ENCODE results near the gene TMEM54. TPM values are rescaled to one million over a fixed set of nuclear protein-coding genes. Genes with fewer than 3 reads are reported as not detected.
A peak's percentile ranks its signal among the peaks of the same experiment; 100 is the strongest.

The TMEM54 gene, protein sequence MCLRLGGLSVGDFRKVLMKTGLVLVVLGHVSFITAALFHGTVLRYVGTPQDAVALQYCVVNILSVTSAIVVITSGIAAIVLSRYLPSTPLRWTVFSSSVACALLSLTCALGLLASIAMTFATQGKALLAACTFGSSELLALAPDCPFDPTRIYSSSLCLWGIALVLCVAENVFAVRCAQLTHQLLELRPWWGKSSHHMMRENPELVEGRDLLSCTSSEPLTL
- 10 to 100 TPM; 40.2 to 41.2 TPM for total RNA-seq

DNA sequence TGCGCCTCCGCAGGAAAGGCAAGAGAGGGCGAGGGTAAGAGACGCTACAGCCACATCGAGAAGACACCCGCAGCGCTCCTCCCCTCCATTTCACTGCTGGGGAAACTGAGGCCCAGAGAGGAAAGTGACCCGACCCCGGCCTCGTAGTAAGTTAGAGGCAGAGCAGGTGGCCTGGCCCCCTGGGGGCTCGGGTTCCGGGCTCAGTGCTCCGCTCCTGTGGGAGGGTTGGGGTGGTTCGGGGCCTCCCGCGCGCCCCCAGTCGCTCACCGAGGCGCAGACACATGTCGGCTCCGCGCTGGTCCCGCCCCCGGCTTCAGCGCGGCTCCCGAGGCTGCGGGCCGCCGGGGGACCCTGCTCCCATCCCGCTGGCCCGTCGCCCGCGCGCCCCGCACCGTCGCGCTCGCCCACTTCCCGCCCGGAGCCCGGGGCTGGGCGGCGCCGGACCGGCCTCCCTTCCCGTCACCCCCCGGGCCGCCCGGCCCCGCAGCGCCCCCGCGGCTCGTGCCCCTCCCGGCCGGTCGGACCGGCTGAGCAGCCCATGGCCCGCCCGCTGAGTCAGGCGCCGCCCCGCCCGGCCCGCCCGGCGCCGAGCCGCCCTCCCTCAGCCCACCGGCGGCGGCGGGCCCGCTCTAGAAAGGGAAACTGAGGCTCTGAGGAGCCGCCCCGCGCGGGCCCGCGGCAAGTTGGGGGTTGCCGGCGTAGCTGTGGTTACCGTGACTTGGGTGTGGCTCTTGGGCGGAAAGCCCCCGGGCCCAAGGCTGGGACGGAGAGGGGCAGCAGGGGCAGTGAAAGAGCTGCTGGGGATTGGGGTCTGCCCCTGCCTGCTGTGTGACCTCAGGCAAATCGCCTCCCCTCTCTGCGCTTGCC is at the start of gene TMEM54:
TMEM54 (minus strand) TSS at position 434 of the 867 bp plus-strand sequence; CDS start at position 283, 151 bp downstream.
- DNase-seq (peak; percentile 73 to 84 (median 78)), ATAC-seq (peak; percentile 87)
- H3K4me1 ChIP-seq: peaks cover 33% of the 10 kb centered on the region
- intact Hi-C loops (cut with DNase I): no loop called here
- TF ChIP-seq POLR2A (IDR thresholded peaks at IDR 0.05): peak in 1 of 3 donors; percentile 25
- TF ChIP-seq, protein P1, sequence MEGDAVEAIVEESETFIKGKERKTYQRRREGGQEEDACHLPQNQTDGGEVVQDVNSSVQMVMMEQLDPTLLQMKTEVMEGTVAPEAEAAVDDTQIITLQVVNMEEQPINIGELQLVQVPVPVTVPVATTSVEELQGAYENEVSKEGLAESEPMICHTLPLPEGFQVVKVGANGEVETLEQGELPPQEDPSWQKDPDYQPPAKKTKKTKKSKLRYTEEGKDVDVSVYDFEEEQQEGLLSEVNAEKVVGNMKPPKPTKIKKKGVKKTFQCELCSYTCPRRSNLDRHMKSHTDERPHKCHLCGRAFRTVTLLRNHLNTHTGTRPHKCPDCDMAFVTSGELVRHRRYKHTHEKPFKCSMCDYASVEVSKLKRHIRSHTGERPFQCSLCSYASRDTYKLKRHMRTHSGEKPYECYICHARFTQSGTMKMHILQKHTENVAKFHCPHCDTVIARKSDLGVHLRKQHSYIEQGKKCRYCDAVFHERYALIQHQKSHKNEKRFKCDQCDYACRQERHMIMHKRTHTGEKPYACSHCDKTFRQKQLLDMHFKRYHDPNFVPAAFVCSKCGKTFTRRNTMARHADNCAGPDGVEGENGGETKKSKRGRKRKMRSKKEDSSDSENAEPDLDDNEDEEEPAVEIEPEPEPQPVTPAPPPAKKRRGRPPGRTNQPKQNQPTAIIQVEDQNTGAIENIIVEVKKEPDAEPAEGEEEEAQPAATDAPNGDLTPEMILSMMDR (IDR thresholded peaks at IDR 0.05): peak in 2 of 7 experiments; percentile 10 to 22
- H3K27me3 ChIP-seq: no peaks in the 10 kb centered on the region
- 0 to 1% methylated on average over 14 to 88 of the region's 92 CpGs for WGBS, 2 donors
- H3K4me3 ChIP-seq: peak within 1 kb of the TSS; percentile 47 to 48
- H3K27ac ChIP-seq: peak within 1 kb of the TSS in 3 of 4 donors; percentile 44 to 77 (median 56)
- no peaks in the 10 kb centered on the region for H3K36me3 ChIP-seq (replicated peaks in 1 of 2; ENCODE audit: insufficient read depth in 1 of 2, low read depth in 2 of 2)
- no peaks in the 10 kb centered on the region for H3K9me3 ChIP-seq

DNA sequence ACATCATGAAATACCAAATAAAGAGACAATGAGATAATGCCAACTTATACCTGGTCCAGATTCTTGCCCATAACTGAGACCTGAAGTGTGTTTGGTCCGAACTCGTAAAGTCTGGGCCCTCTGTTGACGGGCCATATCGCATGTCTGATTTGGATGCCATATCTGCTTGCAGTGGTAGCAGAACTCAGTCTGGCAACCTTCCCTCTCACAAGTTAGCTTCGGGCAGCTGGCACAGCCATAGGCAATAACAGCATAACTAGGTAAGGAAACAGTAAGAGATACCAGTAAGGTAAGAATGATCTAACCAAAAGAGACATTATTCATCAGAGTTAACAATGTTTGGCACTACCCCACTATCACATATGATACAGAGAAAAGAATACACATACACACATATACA is 48.3 kb upstream of the TMEM54 start:
- Histone ChIP-seq H3K4me3 (no peak overlapping the region), H3K4me1 (peaks cover 25% of the 10 kb centered on the region), H3K9me3 (no peaks in the 10 kb centered on the region), H3K36me3 (replicated peaks in 1 of 2; ENCODE audit: insufficient read depth in 1 of 2, low read depth in 2 of 2) (peaks cover 0 to 6% of the 10 kb centered on the region in 2 donors), H3K27ac (peak overlapping the region; percentile 21 to 86 (median 68)), H3K27me3 (no peaks in the 10 kb centered on the region)
- WGBS, 2 donors: 14 to 34% methylated on average over 5 of the region's 5 CpGs
- intact Hi-C loops (cut with DNase I): no loop called here
- TF ChIP-seq, protein P1 (IDR thresholded peaks at IDR 0.05): no peak
- TF ChIP-seq POLR2A (IDR thresholded peaks at IDR 0.05): no peak
- ATAC-seq: peak; percentile 18
- peak; percentile 24 to 60 (median 48) for DNase-seq

DNA sequence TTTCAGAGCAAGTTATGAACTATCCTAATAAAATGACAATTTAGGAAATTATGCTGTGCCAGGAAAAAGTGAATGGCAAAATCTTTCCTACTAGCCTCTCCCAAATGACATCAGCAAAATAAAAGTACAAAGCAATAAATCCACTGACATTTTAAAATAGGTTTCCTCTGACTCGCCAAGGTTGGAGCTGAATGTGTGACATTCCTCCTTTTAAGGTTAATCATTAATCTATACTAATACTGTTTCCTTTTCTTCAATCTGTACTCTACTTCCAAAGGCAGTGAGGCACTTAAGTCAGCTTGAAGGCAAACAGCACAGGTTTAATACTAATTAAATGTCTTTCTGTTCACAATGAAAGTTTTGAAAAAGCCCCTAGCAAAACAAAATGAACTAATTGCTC is 47.7 kb upstream of the TMEM54 start:
- ATAC-seq: peak; percentile 96
- whole genome bisulfite sequencing, 2 donors: 5 to 14% methylated on average over 1 of the region's 1 CpG
- Histone ChIP-seq H3K9me3 (no peaks in the 10 kb centered on the region), H3K36me3 (replicated peaks in 1 of 2; ENCODE audit: insufficient read depth in 1 of 2, low read depth in 2 of 2) (peaks cover 0 to 6% of the 10 kb centered on the region in 2 donors), H3K4me3 (no peak overlapping the region), H3K27ac (peak overlapping the region; percentile 21 to 86 (median 68)), H3K4me1 (peaks cover 31% of the 10 kb centered on the region), H3K27me3 (no peaks in the 10 kb centered on the region)
- peak in 3 of 4 donors; percentile 23 to 68 (median 31) for DNase-seq
- TF ChIP-seq, protein P1 (IDR thresholded peaks at IDR 0.05): no peak
- TF ChIP-seq POLR2A (IDR thresholded peaks at IDR 0.05): no peak
- intact Hi-C loops (cut with DNase I): no loop called here

DNA sequence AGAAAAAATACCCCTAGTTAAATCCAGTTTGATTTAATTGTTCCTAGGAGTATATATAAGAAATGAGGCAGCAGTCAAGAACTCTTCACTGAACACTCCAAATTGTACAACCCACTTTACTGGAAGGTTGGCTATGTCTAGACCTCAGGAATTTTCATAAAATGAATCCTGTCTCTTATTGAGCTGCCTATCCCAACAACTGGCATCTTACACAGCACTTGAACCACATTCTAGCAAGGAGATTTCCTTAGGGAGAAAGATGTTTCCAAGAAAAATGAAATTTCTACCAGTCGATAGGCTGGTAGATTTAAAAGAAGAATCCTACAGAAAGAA is 47.2 kb upstream of the TMEM54 start:
- no peak overlapping the region for H3K4me3 ChIP-seq
- peaks cover 0 to 6% of the 10 kb centered on the region in 2 donors for H3K36me3 ChIP-seq (replicated peaks in 1 of 2; ENCODE audit: insufficient read depth in 1 of 2, low read depth in 2 of 2)
- intact Hi-C loops (cut with DNase I): no loop called here
- ATAC-seq: no peak
- no peak for TF ChIP-seq POLR2A (IDR thresholded peaks at IDR 0.05)
- TF ChIP-seq, protein P1 (IDR thresholded peaks at IDR 0.05): no peak
- H3K9me3 ChIP-seq: no peaks in the 10 kb centered on the region
- 84 to 97% methylated on average over 1 of the region's 1 CpG for WGBS, 2 donors
- H3K4me1 ChIP-seq: peaks cover 32% of the 10 kb centered on the region
- H3K27ac ChIP-seq: peak overlapping the region; percentile 21 to 86 (median 68)
- DNase-seq: no peak
- no peaks in the 10 kb centered on the region for H3K27me3 ChIP-seq
